B cell (primary cell): ENCODE measurements around the gene PSMC6. TPM values are rescaled to one million over a fixed set of nuclear protein-coding genes. Genes with fewer than 3 reads are reported as not detected.

Source experiments
- ATAC-seq: fragments of 200-7000 bp; cut with Tn5 transposase; one replicate; pipeline ENCODE4 v1.10.0; 2021; ENCODE audit warnings: low read depth, mild to moderate bottlenecking, moderate number of reproducible peaks, moderate library complexity
- CTCF ChIA-PET: fragments of 350-600 bp; sonication (Branson Sonifier 250); formaldehyde crosslinking; loops from one replicate; lab custom pipeline; 2021; ENCODE audit warnings: antibody characterized with exemption, inconsistent platforms; lab: Charles Lee
- POLR2A ChIA-PET: fragments of 350-600 bp; sonication (Branson Sonifier 250); formaldehyde crosslinking; loops from one replicate; lab custom pipeline; 2021; ENCODE audit warnings: antibody characterized with exemption; lab: Charles Lee
- DNase-seq: peaks from one replicate; pipeline ENCODE4 v3.0.0; 2013
- H2AFZ ChIP-seq: 2 replicates; pipeline ENCODE4 v1.6.1; 2012; ENCODE audit warnings: mild to moderate bottlenecking, low read depth, low read length; ENCODE audit not compliant: insufficient read depth, poor library complexity, severe bottlenecking
- H3K27ac ChIP-seq, 2 donors: 1 replicate in 1 of 2; 2 replicates in 1 of 2; pipeline ENCODE4 v1.5.1; 2012 to 2013; ENCODE audit warnings: low read length in 2 of 2, mild to moderate bottlenecking in 2 of 2, moderate library complexity in 1 of 2
- H3K27me3 ChIP-seq, 4 experiments: fragments of 200-600 bp in 1 of 4; sonication (generic) in 1 of 4; replicated peaks in 1 of 4; 1 replicate in 2 of 4; 2 replicates in 2 of 4; pipeline versions ENCODE4 v1.6.1 to v1.7.0; 2013 to 2016; ENCODE audit warnings: low read length in 3 of 4, mild to moderate bottlenecking in 2 of 4, mixed read lengths in 1 of 4, moderate library complexity in 1 of 4; ENCODE audit not compliant: insufficient read depth in 4 of 4, control insufficient read depth in 3 of 4; ENCODE audit errors: control extremely low read depth in 1 of 4
- H3K36me3 ChIP-seq, 2 experiments: replicated peaks in 1 of 2; 1 replicate in 1 of 2; 2 replicates in 1 of 2; pipeline versions ENCODE4 v1.6.1 to v1.7.1; 2013; ENCODE audit warnings: low read length in 1 of 2; ENCODE audit not compliant: insufficient read depth in 2 of 2, control insufficient read depth in 1 of 2; ENCODE audit errors: control extremely low read depth in 1 of 2, extremely low read depth in 1 of 2
- H3K4me1 ChIP-seq, 2 donors: fragments of 200-600 bp in 1 of 2; sonication (generic) in 1 of 2; 1 replicate in 1 of 2; 2 replicates in 1 of 2; pipeline versions ENCODE4 v1.5.1 to v1.6.1; 2013 to 2017; ENCODE audit warnings: low read length in 2 of 2; ENCODE audit not compliant: control insufficient read depth in 2 of 2, insufficient read depth in 2 of 2
- H3K4me2 ChIP-seq: replicated peaks from 2 replicates; pipeline ENCODE3; 2012; ENCODE audit warnings: mild to moderate bottlenecking, low read depth, low read length; ENCODE audit not compliant: poor library complexity, severe bottlenecking
- H3K4me3 ChIP-seq, 5 experiments: fragments of 200-600 bp in 1 of 5; sonication (generic) in 1 of 5; 1 replicate in 3 of 5; 2 replicates in 2 of 5; pipeline versions ENCODE4 v1.5.1 to v1.7.0; 2011 to 2016; ENCODE audit warnings: low read length in 4 of 5, mild to moderate bottlenecking in 4 of 5, low read depth in 2 of 5, control low read depth in 1 of 5, moderate library complexity in 1 of 5; ENCODE audit not compliant: insufficient read depth in 1 of 5; ENCODE audit errors: control extremely low read depth in 1 of 5, extremely low read depth in 1 of 5
- H3K79me2 ChIP-seq: fragments of 200-600 bp; sonication (generic); one replicate; pipeline ENCODE4 v1.6.0; 2016; ENCODE audit warnings: low read length; ENCODE audit not compliant: control insufficient read depth, insufficient read depth
- H3K9ac ChIP-seq: fragments of 200-600 bp; sonication (generic); 2 replicates; pipeline ENCODE4 v1.6.1; 2017; ENCODE audit warnings: mild to moderate bottlenecking, low read length, moderate library complexity
- H3K9me3 ChIP-seq, 3 donors: one replicate each; pipeline versions ENCODE4 v1.6.1 to v1.7.1; 2013; ENCODE audit warnings: low read length in 2 of 3; ENCODE audit not compliant: control insufficient read depth in 2 of 3, insufficient read depth in 1 of 3; ENCODE audit errors: control extremely low read depth in 1 of 3
- H4K20me1 ChIP-seq: 2 replicates; pipeline ENCODE4 v1.6.0; 2012; ENCODE audit warnings: mild to moderate bottlenecking, low read length; ENCODE audit not compliant: insufficient read depth, control insufficient read depth, poor library complexity, severe bottlenecking
- H3K27ac Mint-ChIP-seq: one replicate; pipeline ENCODE4 v1.8.0; 2021; ENCODE audit warnings: mixed read lengths
- H3K27me3 Mint-ChIP-seq: one replicate; pipeline ENCODE4 v1.8.0; 2021; ENCODE audit warnings: mixed read lengths
- H3K4me1 Mint-ChIP-seq: one replicate; pipeline ENCODE4 v1.8.0; 2021; ENCODE audit warnings: mixed read lengths
- H3K4me3 Mint-ChIP-seq: one replicate; pipeline ENCODE4 v1.8.0; 2021; ENCODE audit warnings: mixed read lengths
- H3K9me3 Mint-ChIP-seq: one replicate; pipeline ENCODE4 v1.8.0; 2022; ENCODE audit warnings: mixed read lengths; ENCODE audit not compliant: insufficient read depth
- CTCF ChIP-seq: fragments of 200-600 bp; IDR thresholded peaks from one replicate; pipeline ENCODE4 v1.8.0; 2022; ENCODE audit warnings: antibody characterized with exemption, mild to moderate bottlenecking
- EZH2 ChIP-seq: IDR thresholded peaks from 2 replicates; pipeline ENCODE4 v1.6.1; 2012; ENCODE audit warnings: borderline replicate concordance, low read depth, mild to moderate bottlenecking, moderate library complexity, low read length; ENCODE audit not compliant: insufficient read depth, poor library complexity, severe bottlenecking
- WGBS: methylation state at CpG from one replicate; pipeline ENCODE4 v1.1.5; 2013; ENCODE audit warnings: missing lambda C conversion rate; ENCODE audit not compliant: insufficient coverage; 5-methylcytosine and 5-hydroxymethylcytosine counted together
- intact Hi-C: fragments of 100-400 bp; cut with micrococcal nuclease; formaldehyde crosslinking; loops from one replicate; pipeline ENCODE4 v1.10.0; 2022
- polyA plus RNA-seq: library from polyadenylated mRNA; depleted of rRNA; stranded (reverse); fragments of >200 nt; gene quantifications from 2 replicates; pipeline ENCODE4 v1.2.3, GENCODE V29; 2012
- total RNA-seq, 2 donors: library from RNA; stranded (reverse); fragments of 120-200 nt in 1 of 2; gene quantifications; 1 replicate in 1 of 2; 2 replicates in 1 of 2; pipeline versions ENCODE4 v1.2.3 to v1.2.4, GENCODE V29; 2013 to 2022

Gene PSMC6
- total and polyA plus RNA-seq, 2 donors (not counting 1 experiment from before 2014, with no cell fraction given), result 35.6 to 75.3 TPM

GRCh38 chr14:52748647-52749292 lies 41.8 kb downstream of the PSMC6 start:
- H3K4me3 ChIP-seq, result no peak overlapping the region
- no peaks in the 10 kb centered on the region for H4K20me1 ChIP-seq
- no peaks in the 10 kb centered on the region for H3K27me3 ChIP-seq
- TF ChIP-seq CTCF, result no peak
- no peak for TF ChIP-seq EZH2
- H3K27me3 Mint-ChIP-seq, result no peaks in the 10 kb centered on the region
- H3K9ac ChIP-seq, result no peak overlapping the region
- peaks cover 8 to 49% of the 10 kb centered on the region in 2 experiments for H3K36me3 ChIP-seq
- POLR2A ChIA-PET, result interaction anchor here (0.5 kb wide), 1 partner anchor 179 kb away, joined by 3 read pairs; no protein-coding TSS in a partner anchor
- peaks cover 4% of the 10 kb centered on the region for H3K4me1 Mint-ChIP-seq
- no peak overlapping the region for H3K27ac ChIP-seq
- no peak overlapping the region for H3K4me3 Mint-ChIP-seq
- no peak overlapping the region for H2AFZ ChIP-seq
- WGBS, result 98% methylated on average over 3 of the region's 8 CpGs
- H3K79me2 ChIP-seq, result peaks cover 35% of the 10 kb centered on the region
- H3K9me3 ChIP-seq, result peaks cover 0 to 1% (median 0%) of the 10 kb centered on the region in 3 donors
- ATAC-seq (no peak), DNase-seq (no peak)
- CTCF ChIA-PET, result no interaction called here
- no peak overlapping the region for H3K27ac Mint-ChIP-seq
- no peak overlapping the region for H3K4me2 ChIP-seq
- no peaks in the 10 kb centered on the region for H3K9me3 Mint-ChIP-seq
- no peaks in the 10 kb centered on the region for H3K4me1 ChIP-seq
- intact Hi-C loops, result no loop called here

GRCh38 chr14:52755607-52756316 lies 48.8 kb downstream of the PSMC6 start:
- peaks cover 0 to 1% (median 0%) of the 10 kb centered on the region in 3 donors for H3K9me3 ChIP-seq
- ATAC-seq (no peak), DNase-seq (no peak)
- intact Hi-C loops, result no loop called here
- TF ChIP-seq CTCF (no peak), EZH2 (no peak)
- H2AFZ ChIP-seq, result no peak overlapping the region
- H3K9ac ChIP-seq, result no peak overlapping the region
- POLR2A ChIA-PET, result no interaction called here
- no peak overlapping the region for H3K4me3 ChIP-seq
- H3K79me2 ChIP-seq, result no peaks in the 10 kb centered on the region
- no peak overlapping the region for H3K4me2 ChIP-seq
- no peaks in the 10 kb centered on the region for H3K27me3 ChIP-seq
- no peaks in the 10 kb centered on the region for H3K4me1 Mint-ChIP-seq
- peaks cover 2 to 31% of the 10 kb centered on the region in 2 experiments for H3K36me3 ChIP-seq
- no peaks in the 10 kb centered on the region for H3K27me3 Mint-ChIP-seq
- H3K4me3 Mint-ChIP-seq, result no peak overlapping the region
- no peaks in the 10 kb centered on the region for H3K4me1 ChIP-seq
- CTCF ChIA-PET, result interaction anchor here (1.1 kb wide), 1 partner anchor 35 kb away, joined by 3 read pairs; no protein-coding TSS in a partner anchor
- WGBS, result no CpG with 5 or more reads among the region's 5 CpGs
- no peaks in the 10 kb centered on the region for H3K9me3 Mint-ChIP-seq
- H3K27ac ChIP-seq, result no peak overlapping the region
- H3K27ac Mint-ChIP-seq, result no peak overlapping the region
- H4K20me1 ChIP-seq, result no peaks in the 10 kb centered on the region
